ENCODE data around the gene SLC12A4. TPM values are rescaled to one million over a fixed set of nuclear protein-coding genes. Genes with fewer than 3 reads are reported as not detected.

Gene SLC12A4
- total RNA-seq, 4 donors from 2014 or later, result 65.8 to 142 (median 81.3) TPM

DNA sequence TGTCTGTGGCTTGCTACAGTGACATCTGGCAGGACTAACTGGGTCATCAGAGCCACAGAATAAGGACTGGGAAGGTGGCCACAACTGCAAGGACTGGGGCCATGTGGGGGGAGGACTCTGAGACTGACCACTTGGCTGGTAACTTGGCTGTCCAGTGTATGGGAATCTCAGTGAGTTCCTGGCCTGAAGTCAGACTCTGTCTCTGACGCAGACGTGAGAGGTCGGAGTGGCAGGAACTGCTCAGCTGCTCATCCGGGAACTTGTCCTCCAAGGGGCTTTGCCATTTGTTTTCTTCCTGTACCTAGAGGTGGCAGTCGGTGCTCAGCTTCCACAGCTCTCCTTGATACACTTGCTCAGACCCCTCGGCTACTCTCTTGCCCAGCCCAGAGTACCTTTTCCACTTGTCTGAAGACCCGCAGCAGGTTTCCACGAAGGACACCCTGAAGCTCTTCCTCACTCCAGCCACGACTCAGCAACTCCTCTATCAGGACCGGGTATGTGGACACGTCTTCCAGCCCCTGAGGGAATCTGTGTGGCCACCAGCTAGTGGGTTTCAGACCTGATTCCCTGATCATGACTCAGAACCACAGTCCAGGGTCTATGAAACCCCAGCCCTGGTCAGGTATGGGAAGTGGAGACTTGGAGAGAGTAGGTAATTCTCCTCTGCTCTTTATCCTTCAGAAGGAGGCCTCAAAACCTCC is 19.2 kb upstream of the SLC12A4 start:
- peaks cover 0 to 6% (median 0%) of the 10 kb centered on the region in 4 donors for H3K27me3 ChIP-seq
- no peak overlapping the region for H3K4me3 ChIP-seq
- 65% methylated on average over 10 of the region's 11 CpGs for WGBS
- DNase-seq (ENCODE audit: extremely low spot score), result no peak
- no peak for TF ChIP-seq EP300 (IDR thresholded peaks at IDR 0.05)
- TF ChIP-seq POLR2A (IDR thresholded peaks at IDR 0.05; ENCODE audit: low read depth), result peak; percentile 12
- TF ChIP-seq, protein P1, sequence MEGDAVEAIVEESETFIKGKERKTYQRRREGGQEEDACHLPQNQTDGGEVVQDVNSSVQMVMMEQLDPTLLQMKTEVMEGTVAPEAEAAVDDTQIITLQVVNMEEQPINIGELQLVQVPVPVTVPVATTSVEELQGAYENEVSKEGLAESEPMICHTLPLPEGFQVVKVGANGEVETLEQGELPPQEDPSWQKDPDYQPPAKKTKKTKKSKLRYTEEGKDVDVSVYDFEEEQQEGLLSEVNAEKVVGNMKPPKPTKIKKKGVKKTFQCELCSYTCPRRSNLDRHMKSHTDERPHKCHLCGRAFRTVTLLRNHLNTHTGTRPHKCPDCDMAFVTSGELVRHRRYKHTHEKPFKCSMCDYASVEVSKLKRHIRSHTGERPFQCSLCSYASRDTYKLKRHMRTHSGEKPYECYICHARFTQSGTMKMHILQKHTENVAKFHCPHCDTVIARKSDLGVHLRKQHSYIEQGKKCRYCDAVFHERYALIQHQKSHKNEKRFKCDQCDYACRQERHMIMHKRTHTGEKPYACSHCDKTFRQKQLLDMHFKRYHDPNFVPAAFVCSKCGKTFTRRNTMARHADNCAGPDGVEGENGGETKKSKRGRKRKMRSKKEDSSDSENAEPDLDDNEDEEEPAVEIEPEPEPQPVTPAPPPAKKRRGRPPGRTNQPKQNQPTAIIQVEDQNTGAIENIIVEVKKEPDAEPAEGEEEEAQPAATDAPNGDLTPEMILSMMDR (IDR thresholded peaks at IDR 0.05), result no peak
- no peak for TF ChIP-seq POLR2AphosphoS5 (IDR thresholded peaks at IDR 0.05)
- peaks cover 4 to 22% (median 14%) of the 10 kb centered on the region in 4 donors for H3K4me1 ChIP-seq
- intact Hi-C loops (cut with DNase I), result no loop called here
- no peaks in the 10 kb centered on the region for H3K9me3 ChIP-seq
- peak overlapping the region in 1 of 4 donors; percentile 5 for H3K27ac ChIP-seq (replicated peaks in 1 of 4)
- no peaks in the 10 kb centered on the region for H3K36me3 ChIP-seq

DNA sequence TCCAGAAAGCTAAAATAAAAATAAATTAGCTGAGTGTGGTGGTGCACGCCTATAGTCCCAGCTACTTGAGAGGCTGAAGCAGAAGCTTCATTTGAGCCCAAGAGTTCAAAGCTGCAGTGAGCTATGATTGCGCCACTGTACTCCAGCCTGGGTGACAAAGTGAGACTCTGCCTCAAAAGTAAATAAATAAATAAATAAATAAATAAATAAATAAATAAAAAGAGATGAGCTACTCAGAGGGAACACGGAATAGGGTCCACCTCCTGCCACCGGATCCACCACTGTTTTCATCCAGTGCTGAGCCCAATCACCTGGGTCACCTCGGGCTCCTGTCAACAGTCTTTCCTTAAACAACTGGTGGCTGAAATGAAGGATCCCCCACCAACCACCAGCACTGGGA is 18.5 kb upstream of the SLC12A4 start:
- intact Hi-C loops (cut with DNase I), result no loop called here
- no peaks in the 10 kb centered on the region for H3K9me3 ChIP-seq
- H3K4me1 ChIP-seq, result peaks cover 4 to 22% (median 14%) of the 10 kb centered on the region in 4 donors
- no peaks in the 10 kb centered on the region for H3K36me3 ChIP-seq
- no peak overlapping the region for H3K4me3 ChIP-seq
- 91% methylated on average over 5 of the region's 5 CpGs for WGBS
- DNase-seq (ENCODE audit: extremely low spot score), result no peak
- no peak overlapping the region for H3K27ac ChIP-seq (replicated peaks in 1 of 4)
- peaks cover 0 to 10% (median 0%) of the 10 kb centered on the region in 4 donors for H3K27me3 ChIP-seq
- no peak for TF ChIP-seq EP300 (IDR thresholded peaks at IDR 0.05)
- TF ChIP-seq, protein P1 (IDR thresholded peaks at IDR 0.05), result no peak
- no peak for TF ChIP-seq POLR2AphosphoS5 (IDR thresholded peaks at IDR 0.05)
- TF ChIP-seq POLR2A (IDR thresholded peaks at IDR 0.05; ENCODE audit: low read depth), result no peak

GRCh38 chr16:67982011-67982696 is 13.7 kb upstream of the SLC12A4 start:
- DNase-seq (ENCODE audit: extremely low spot score), result no peak
- 96% methylated on average over 39 of the region's 49 CpGs for WGBS

DNA sequence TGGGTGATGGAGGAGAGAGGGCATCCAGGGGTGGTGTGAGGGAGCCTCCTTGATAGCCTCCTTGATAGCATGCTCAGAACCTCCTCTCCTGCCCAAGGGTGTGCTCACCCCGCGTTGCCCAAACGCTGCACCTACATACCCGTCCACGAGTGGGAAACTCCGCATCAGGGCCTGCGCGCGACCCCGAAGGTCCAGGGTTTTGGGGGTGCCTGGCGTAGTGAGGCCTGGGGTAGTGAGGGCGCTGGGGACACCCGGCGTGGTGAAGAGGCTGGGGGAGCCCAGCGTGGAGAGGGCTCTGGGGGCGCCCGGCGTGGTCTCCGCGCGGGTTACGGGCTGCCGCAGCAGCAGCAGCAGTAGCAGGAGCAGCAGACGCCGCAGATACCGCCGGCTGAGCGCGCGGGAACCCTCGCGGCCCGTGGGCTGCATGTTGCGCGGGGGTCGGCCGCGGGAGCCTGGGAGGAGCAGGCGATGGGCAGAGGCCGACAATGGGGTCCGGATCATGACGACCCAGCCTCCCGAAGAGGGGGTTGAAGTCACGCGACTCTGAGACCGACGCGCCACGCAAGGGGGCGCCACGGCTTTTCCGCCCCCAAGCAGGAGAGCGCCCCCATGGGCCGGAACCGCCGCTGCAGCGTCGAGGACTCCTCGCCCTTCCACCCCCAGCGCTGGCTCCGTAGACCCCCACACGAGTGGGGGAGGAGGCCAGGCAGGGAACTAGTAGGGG is 11.7 kb upstream of the SLC12A4 start, which contains the start of gene DPEP3:
Gene DPEP3 (minus strand): TSS at position 545 of the 724 bp plus-strand sequence. CDS start 119 bp downstream, at position 426.
- Histone ChIP-seq H3K4me3 (no peak within 1 kb of the TSS), H3K36me3 (no peaks in the 10 kb centered on the region), H3K4me1 (peaks cover 9 to 19% (median 12%) of the 10 kb centered on the region in 4 donors), H3K9me3 (no peaks in the 10 kb centered on the region), H3K27me3 (peaks cover 0 to 31% (median 4%) of the 10 kb centered on the region in 4 donors), H3K27ac (replicated peaks in 1 of 4) (no peak within 1 kb of the TSS)
- intact Hi-C loops (cut with DNase I), result no loop called here
- DNase-seq (ENCODE audit: extremely low spot score), result no peak
- TF ChIP-seq, protein P1 (IDR thresholded peaks at IDR 0.05), result peak in 1 of 3 experiments; percentile 21
- no peak for TF ChIP-seq EP300 (IDR thresholded peaks at IDR 0.05)
- WGBS, result 54% methylated on average over 50 of the region's 62 CpGs

More at GRCh38 chr16:67982011-67982696, 13.7 kb upstream of the SLC12A4 start:
- TF ChIP-seq EP300 (IDR thresholded peaks at IDR 0.05) (no peak), POLR2AphosphoS5 (IDR thresholded peaks at IDR 0.05) (no peak), POLR2A (IDR thresholded peaks at IDR 0.05; ENCODE audit: low read depth) (no peak)
- TF ChIP-seq, protein P1 (IDR thresholded peaks at IDR 0.05), result no peak
- Histone ChIP-seq H3K4me1 (peaks cover 9 to 22% (median 14%) of the 10 kb centered on the region in 4 donors), H3K4me3 (no peak overlapping the region), H3K27ac (replicated peaks in 1 of 4) (no peak overlapping the region), H3K36me3 (no peaks in the 10 kb centered on the region), H3K9me3 (no peaks in the 10 kb centered on the region), H3K27me3 (peaks cover 0 to 31% (median 4%) of the 10 kb centered on the region in 4 donors)
- intact Hi-C loops (cut with DNase I), result no loop called here
